ENCODE results near the gene EMP2.

EMP2 gene

GRCh38 chr16:10522966-10523365 is 57.4 kb downstream of the EMP2 start:
- no peak overlapping the region for H2AFZ ChIP-seq (ENCODE audit: low read depth)

GRCh38 chr16:10521681-10522274 is 58.6 kb downstream of the EMP2 start:
- Histone ChIP-seq H3K36me3 (ENCODE audit: insufficient read depth) (no peaks in the 10 kb centered on the region), H3K27ac (no peak overlapping the region), H3K4me1 (ENCODE audit: low read depth, poor library complexity, severe bottlenecking) (peaks cover 23% of the 10 kb centered on the region), H3K27me3 (ENCODE audit: insufficient read depth, low read depth) (no peaks in the 10 kb centered on the region), H3K4me3 (IDR thresholded peaks at IDR 0.05; ENCODE audit: insufficient read depth, low read depth, low read length) (no peak overlapping the region), H3K9ac (no peak overlapping the region), H4K20me1 (ENCODE audit: insufficient read depth) (no peaks in the 10 kb centered on the region), H3K79me2 (ENCODE audit: insufficient read depth, low read depth) (no peaks in the 10 kb centered on the region), H3K4me2 (no peak overlapping the region), H2AFZ (ENCODE audit: low read depth) (no peak overlapping the region)
- TF ChIP-seq CTCF (conservative IDR thresholded peaks at IDR 0.05; ENCODE audit: low read depth, low read length) = peak; percentile 79

More at GRCh38 chr16:10522966-10523365, 57.4 kb downstream of the EMP2 start:
- H3K27me3 ChIP-seq (ENCODE audit: insufficient read depth, low read depth) = no peaks in the 10 kb centered on the region
- no peaks in the 10 kb centered on the region for H3K79me2 ChIP-seq (ENCODE audit: insufficient read depth, low read depth)
- no peak overlapping the region for H3K4me3 ChIP-seq (IDR thresholded peaks at IDR 0.05; ENCODE audit: insufficient read depth, low read depth, low read length)
- H3K36me3 ChIP-seq (ENCODE audit: insufficient read depth) = no peaks in the 10 kb centered on the region
- no peak overlapping the region for H3K27ac ChIP-seq
- no peak for TF ChIP-seq CTCF (conservative IDR thresholded peaks at IDR 0.05; ENCODE audit: low read depth, low read length)
- peak overlapping the region; percentile 18; the same call in 1 of the 2 replicates for H3K4me2 ChIP-seq
- no peak overlapping the region for H3K9ac ChIP-seq
- H4K20me1 ChIP-seq (ENCODE audit: insufficient read depth) = no peaks in the 10 kb centered on the region
- H3K4me1 ChIP-seq (ENCODE audit: low read depth, poor library complexity, severe bottlenecking) = peaks cover 23% of the 10 kb centered on the region

- Histone ChIP-seq H3K4me3 (IDR thresholded peaks at IDR 0.05; ENCODE audit: insufficient read depth, low read depth, low read length) (no peak overlapping the region), H4K20me1 (ENCODE audit: insufficient read depth) (no peaks in the 10 kb centered on the region), H2AFZ (ENCODE audit: low read depth) (no peak overlapping the region), H3K27ac (no peak overlapping the region), H3K4me1 (ENCODE audit: low read depth, poor library complexity, severe bottlenecking) (peaks cover 23% of the 10 kb centered on the region), H3K9ac (no peak overlapping the region), H3K4me2 (no peak overlapping the region), H3K27me3 (ENCODE audit: insufficient read depth, low read depth) (no peaks in the 10 kb centered on the region), H3K36me3 (ENCODE audit: insufficient read depth) (no peaks in the 10 kb centered on the region), H3K79me2 (ENCODE audit: insufficient read depth, low read depth) (no peaks in the 10 kb centered on the region)
- no peak for TF ChIP-seq CTCF (conservative IDR thresholded peaks at IDR 0.05; ENCODE audit: low read depth, low read length)
Measured at GRCh38 chr16:10520869-10521578, 59.4 kb downstream of the EMP2 start.

- no peaks in the 10 kb centered on the region for H3K36me3 ChIP-seq (ENCODE audit: insufficient read depth)
- no peaks in the 10 kb centered on the region for H4K20me1 ChIP-seq (ENCODE audit: insufficient read depth)
- no peak overlapping the region for H2AFZ ChIP-seq (ENCODE audit: low read depth)
- no peak for TF ChIP-seq CTCF (conservative IDR thresholded peaks at IDR 0.05; ENCODE audit: low read depth, low read length)
- no peak overlapping the region for H3K27ac ChIP-seq
- H3K27me3 ChIP-seq (ENCODE audit: insufficient read depth, low read depth) = no peaks in the 10 kb centered on the region
- H3K79me2 ChIP-seq (ENCODE audit: insufficient read depth, low read depth) = no peaks in the 10 kb centered on the region
- peaks cover 27% of the 10 kb centered on the region for H3K4me1 ChIP-seq (ENCODE audit: low read depth, poor library complexity, severe bottlenecking)
- H3K4me3 ChIP-seq (IDR thresholded peaks at IDR 0.05; ENCODE audit: insufficient read depth, low read depth, low read length) = no peak overlapping the region
- H3K9ac ChIP-seq = no peak overlapping the region
- no peak overlapping the region for H3K4me2 ChIP-seq
Measured at GRCh38 chr16:10519929-10520868, 60.2 kb downstream of the EMP2 start.

Measured in KMS-11 (cell line).